Measurements from ENCODE around the gene CCDC13.

CCDC13 gene

GRCh38 chr3:42736531-42736930 lies 36.5 kb downstream of the CCDC13 start:
- intact Hi-C loops (cut with DNase I) = no loop called here
- no peak for DNase-seq

DNA sequence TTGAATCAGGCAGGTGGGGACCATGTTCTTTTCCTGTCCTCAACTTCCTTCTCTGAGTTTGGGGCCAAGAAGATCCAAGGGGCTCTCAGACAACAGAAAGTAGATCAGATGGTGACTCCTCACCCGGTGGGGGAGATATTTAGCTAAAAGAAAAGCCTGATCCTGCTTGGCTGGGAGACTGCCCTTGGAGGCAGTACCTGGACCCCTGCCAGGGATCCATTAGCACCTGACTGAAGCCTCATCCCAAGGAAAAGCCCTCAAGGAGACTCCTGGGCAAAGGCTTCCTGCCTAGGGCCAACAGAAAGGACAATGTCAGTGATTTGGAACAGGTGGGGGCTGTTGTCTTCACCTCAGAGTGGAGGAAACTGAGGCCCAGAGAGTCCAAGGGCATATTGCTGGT lies 37.0 kb downstream of the CCDC13 start:
- peak in 1 of 10 donors; percentile 49 for DNase-seq
- intact Hi-C loops (cut with DNase I) = no loop called here

- DNase-seq = peak in 1 of 10 donors; percentile 75
- intact Hi-C loops (cut with DNase I) = no loop called here
Measured at GRCh38 chr3:42735615-42736014, 37.4 kb downstream of the CCDC13 start.

- DNase-seq = peak in 2 of 10 donors; percentile 45 to 72
- intact Hi-C loops (cut with DNase I) = no loop called here
Measured at GRCh38 chr3:42735019-42735418, 38.0 kb downstream of the CCDC13 start.

DNA sequence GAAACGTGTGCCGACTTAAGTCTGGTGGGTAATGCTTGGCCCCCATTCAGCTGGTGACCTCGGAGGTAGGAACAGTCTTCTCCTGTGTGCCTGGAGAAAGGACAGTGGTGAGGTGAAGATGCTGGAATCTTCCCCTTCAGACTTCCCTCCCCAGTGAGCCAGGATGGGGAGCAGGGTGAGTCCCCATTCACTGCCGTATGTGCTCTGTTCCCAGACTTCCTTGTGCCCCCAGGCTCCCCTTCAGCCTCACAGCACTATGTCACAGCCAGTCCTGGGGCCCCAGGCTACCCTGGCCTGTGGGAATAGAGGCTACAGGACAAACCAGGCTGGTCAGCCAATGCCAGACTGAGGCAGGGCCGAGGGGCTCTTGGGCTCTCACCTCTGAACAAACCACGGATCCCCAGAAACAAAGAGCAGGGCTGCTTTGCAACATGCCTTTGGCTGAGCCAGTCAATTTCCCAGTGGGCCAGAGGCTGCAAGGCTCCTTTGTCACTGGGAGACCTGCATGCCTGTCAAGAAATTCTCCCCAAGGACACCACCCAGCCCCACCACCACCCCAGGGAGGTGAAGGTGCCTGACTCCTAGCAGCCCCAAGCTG lies 38.7 kb downstream of the CCDC13 start:
- peak in 2 of 10 donors; percentile 75 to 84 for DNase-seq
- intact Hi-C loops (cut with DNase I) = no loop called here

- intact Hi-C loops (cut with DNase I) = no loop called here
- peak in 8 of 10 donors; percentile 42 to 91 (median 64) for DNase-seq
Measured at GRCh38 chr3:42733501-42734262, 39.4 kb downstream of the CCDC13 start.

DNA sequence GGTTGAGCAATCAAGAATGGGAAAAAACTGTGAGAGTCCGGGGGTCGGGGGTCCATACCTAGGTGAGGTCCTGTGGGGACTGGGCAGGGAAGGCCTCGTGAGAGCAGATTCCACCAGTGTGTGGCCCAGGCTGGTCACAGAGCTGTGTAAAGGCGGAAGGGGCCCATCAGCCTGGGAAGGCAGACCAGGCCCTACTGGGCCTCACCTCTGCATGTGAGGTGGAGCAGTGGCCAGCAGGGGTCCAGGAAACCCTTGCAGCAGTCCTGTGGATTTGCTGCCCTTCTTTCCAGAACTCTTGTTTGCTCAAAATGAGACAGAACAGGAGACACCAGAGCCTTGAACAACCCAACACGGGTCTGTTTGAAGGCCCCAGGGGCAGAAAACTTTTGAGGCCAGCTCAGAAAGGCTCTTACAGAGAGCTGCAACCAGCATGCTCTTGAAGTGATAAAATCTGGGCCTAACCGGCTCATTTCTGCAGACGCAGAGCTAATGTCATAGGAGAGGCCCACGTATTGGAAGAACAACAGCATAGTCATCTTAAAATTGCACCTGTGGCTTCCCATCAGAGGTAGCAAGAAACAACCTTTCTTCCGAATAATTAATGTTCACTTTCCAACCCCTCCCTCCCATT lies 40.1 kb downstream of the CCDC13 start:
- DNase-seq = peak in 2 of 10 donors; percentile 78 to 81
- intact Hi-C loops (cut with DNase I) = no loop called here

DNA sequence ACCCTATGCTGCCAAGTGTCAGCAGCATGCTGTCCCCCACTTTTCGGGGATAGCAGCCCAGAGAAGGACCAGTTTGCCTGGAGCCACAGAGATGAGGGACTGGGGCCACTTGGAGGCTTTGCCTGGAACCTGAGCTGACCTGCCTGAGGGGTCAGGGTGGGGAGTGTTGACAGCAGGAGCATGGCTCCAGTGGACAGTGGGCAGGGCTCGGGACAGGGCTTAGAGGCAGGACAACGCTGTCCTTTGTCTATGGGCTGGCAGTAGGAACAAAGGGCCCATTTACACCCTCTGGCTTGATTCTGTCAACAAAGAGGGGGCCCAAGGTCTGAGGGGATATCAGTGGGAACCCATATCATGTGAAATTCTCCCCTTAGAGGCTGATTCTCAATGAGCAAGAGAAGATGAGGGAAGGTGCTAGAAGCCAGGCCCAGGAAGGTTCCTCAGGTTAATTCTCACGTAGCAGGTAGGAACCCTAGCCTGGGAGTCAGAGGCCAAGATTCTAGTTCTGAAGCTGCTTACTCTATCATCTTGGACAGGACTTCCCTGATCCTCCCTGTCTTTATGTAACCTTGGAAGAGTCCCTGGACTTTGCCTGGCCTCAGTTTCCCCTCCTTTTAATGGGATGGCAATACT lies 40.7 kb downstream of the CCDC13 start:
- peak; percentile 74 to 98 (median 90) for DNase-seq
- intact Hi-C loops (cut with DNase I) = no loop called here

- intact Hi-C loops (cut with DNase I) = no loop called here
Measured at GRCh38 chr3:42731476-42732195, 41.4 kb downstream of the CCDC13 start.

DNA sequence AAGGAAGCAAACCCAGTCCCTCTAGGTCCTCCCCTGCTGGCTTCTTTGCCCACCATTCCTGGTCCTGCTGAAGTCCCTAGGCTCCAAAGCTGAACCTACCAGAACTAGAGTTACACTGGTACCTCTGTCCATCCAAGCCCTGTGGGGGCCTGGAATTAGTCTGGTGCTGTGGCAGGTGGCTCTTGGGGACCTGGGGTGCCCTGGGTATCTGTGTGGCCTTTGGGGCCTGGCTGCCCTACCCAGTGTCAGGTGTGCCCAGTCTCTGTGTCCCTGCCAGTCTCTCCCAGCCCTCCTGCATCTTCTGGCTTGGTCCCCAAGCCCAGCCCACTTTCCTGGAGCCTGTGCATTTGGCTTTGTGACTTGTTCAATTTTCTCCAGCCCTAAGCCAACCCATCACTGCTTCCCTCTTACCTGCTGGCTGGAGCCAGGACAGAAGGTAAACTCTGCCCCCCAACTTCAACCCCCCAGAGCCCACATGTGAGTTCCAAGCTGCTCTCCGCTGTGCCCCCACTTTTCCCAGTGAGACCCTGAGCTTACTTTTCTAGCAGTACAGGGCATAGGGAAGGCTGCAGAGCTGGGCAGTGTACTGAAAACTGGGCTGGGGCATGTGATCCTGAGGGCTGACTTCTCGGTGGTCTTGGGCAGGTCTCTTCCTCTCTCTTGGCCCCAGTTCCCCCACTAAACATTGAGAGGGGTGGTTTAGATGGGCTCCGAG lies 42.2 kb downstream of the CCDC13 start:
- peak in 1 of 10 donors; percentile 54 for DNase-seq
- intact Hi-C loops (cut with DNase I) = no loop called here

More at GRCh38 chr3:42731476-42732195, 41.4 kb downstream of the CCDC13 start:
- DNase-seq = peak in 2 of 10 donors; percentile 30 to 72

DNA sequence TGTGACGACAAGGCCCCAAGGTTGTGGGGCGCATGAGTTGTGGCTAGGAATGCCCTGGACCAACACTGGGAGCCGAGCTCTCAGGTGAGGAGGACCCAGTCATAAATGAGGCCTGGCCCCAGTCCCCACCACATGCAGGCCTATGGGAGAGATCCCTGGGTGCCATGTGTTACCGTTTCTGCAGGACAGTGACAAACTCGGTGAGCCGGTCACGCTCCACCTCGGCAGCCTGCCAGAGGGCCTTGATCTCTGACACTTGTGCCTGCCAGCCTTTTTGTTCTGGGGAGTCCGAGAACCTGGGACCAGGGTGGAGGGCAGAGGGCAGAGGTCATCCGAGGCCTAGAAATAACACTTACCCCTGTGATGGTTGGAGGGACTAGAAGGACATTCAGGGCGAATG lies 42.8 kb downstream of the CCDC13 start:
- intact Hi-C loops (cut with DNase I) = no loop called here
- DNase-seq = peak in 2 of 10 donors; percentile 55 to 59

- DNase-seq = peak in 1 of 10 donors; percentile 45
Measured at GRCh38 chr3:42729404-42730145, 43.5 kb downstream of the CCDC13 start.

GRCh38 chr3:42728668-42729364 lies 44.2 kb downstream of the CCDC13 start:
- intact Hi-C loops (cut with DNase I) = no loop called here
- peak in 3 of 10 donors; percentile 17 to 40 (median 35) for DNase-seq

More at GRCh38 chr3:42729404-42730145, 43.5 kb downstream of the CCDC13 start:
- intact Hi-C loops (cut with DNase I) = no loop called here

DNA sequence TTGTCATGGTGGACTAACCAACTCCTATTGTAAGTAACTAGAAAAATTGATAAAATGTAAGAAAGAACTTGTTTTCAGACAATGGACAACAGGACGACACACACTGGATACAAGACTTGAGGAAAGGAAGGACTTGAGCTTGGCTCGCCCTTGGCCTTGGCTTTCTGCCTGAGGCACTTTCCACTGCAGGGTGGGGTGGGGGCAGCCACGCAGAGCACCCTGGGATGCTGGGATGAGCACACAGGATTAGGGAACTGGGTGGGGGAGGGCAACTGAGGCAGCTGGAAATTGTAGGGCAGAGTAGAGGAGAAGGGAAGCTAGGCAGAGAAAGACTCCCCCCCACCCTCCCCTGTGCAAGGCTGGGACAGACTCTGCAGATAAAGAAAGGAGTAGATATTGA lies 45.0 kb downstream of the CCDC13 start:
- peak in 5 of 10 donors; percentile 63 to 90 (median 66) for DNase-seq
- intact Hi-C loops (cut with DNase I) = no loop called here

- intact Hi-C loops (cut with DNase I) = no loop called here
- DNase-seq = peak in 3 of 10 donors; percentile 37 to 85 (median 56)
Measured at GRCh38 chr3:42725454-42725853, 47.6 kb downstream of the CCDC13 start.

- intact Hi-C loops (cut with DNase I) = no loop called here
- no peak for DNase-seq
Measured at GRCh38 chr3:42723219-42723618, 49.8 kb downstream of the CCDC13 start.
